Thoracic aorta (tissue), 2 donors: ENCODE data around the gene NFS1. TPM values are rescaled to one million over a fixed set of nuclear protein-coding genes. Genes with fewer than 3 reads are reported as not detected.
"Not testable (repeated sequence)": the region's sequence is repeated elsewhere in the genome, so short reads cannot be mapped to it uniquely, and the experiment has no call there.

ENCODE experiments used
- ATAC-seq: fragments of 150-250 bp; one replicate; pipeline ENCODE4 v1.8.0; 2017; ENCODE audit warnings: low read depth; ENCODE audit not compliant: insufficient number of reproducible peaks, low FRiP score
- DNase-seq: peaks from one replicate; pipeline ENCODE4 v3.0.0-alpha.2; 2020; ENCODE audit warnings: low spot score
- H3K27ac ChIP-seq, 2 donors: fragments of 200-600 bp; sonication (generic); 1 replicate in 1 of 2; 2 replicates in 1 of 2; pipeline ENCODE4 v1.5.1; 2016; ENCODE audit warnings: mild to moderate bottlenecking in 2 of 2, moderate library complexity in 2 of 2
- H3K27me3 ChIP-seq: fragments of 200-600 bp; sonication (generic); replicated peaks from 2 replicates; pipeline ENCODE4 v1.6.0; 2016; ENCODE audit warnings: mild to moderate bottlenecking; ENCODE audit not compliant: insufficient read depth
- H3K36me3 ChIP-seq: fragments of 200-600 bp; sonication (generic); one replicate; pipeline ENCODE4 v1.5.1; 2016
- H3K4me1 ChIP-seq, 2 donors: fragments of 200-600 bp; sonication (generic); 1 replicate in 1 of 2; 2 replicates in 1 of 2; pipeline versions ENCODE4 v1.5.1 to v1.6.0; 2016; ENCODE audit warnings: low read depth in 2 of 2, mild to moderate bottlenecking in 1 of 2; ENCODE audit not compliant: control insufficient read depth in 1 of 2
- H3K4me3 ChIP-seq: fragments of 200-600 bp; sonication (generic); 2 replicates; pipeline ENCODE4 v1.5.1; 2016; ENCODE audit warnings: mild to moderate bottlenecking
- H3K9me3 ChIP-seq: fragments of 200-600 bp; sonication (generic); 2 replicates; pipeline ENCODE4 v1.5.1; 2016
- CTCF ChIP-seq: fragments of 200-600 bp; sonication (generic); IDR thresholded peaks from one replicate; pipeline ENCODE4 v1.5.1; 2019; ENCODE audit warnings: antibody characterized with exemption
- total RNA-seq, 2 donors: library from RNA; depleted of rRNA; stranded (reverse); fragments of >200 nt; gene quantifications; one replicate each; pipeline versions ENCODE4 v1.1.0 to v1.2.3, GENCODE V29; 2016

Gene NFS1
- total RNA-seq, 2 donors from 2014 or later: 11.5 to 19.4 TPM

GRCh38 chr20:35716330-35716729, 17.2 kb upstream of the NFS1 start:
- H3K27ac ChIP-seq: no peak overlapping the region
- ATAC-seq (no peak), DNase-seq (no peak)
- no peaks in the 10 kb centered on the region for H3K9me3 ChIP-seq
- no peaks in the 10 kb centered on the region for H3K27me3 ChIP-seq
- no peak for TF ChIP-seq CTCF
- peaks cover 87% of the 10 kb centered on the region for H3K36me3 ChIP-seq
- H3K4me3 ChIP-seq: no peak overlapping the region
- H3K4me1 ChIP-seq: peaks cover 0 to 7% of the 10 kb centered on the region in 2 donors

GRCh38 chr20:35715652-35716051, 16.5 kb upstream of the NFS1 start:
- Histone ChIP-seq H3K27ac (no peak overlapping the region), H3K27me3 (no peaks in the 10 kb centered on the region), H3K4me3 (no peak overlapping the region), H3K9me3 (no peaks in the 10 kb centered on the region), H3K36me3 (peaks cover 85% of the 10 kb centered on the region), H3K4me1 (peaks cover 0 to 12% of the 10 kb centered on the region in 2 donors)
- DNase-seq (no peak), ATAC-seq (no peak)
- no peak for TF ChIP-seq CTCF

- H3K36me3 ChIP-seq: peaks cover 70% of the 10 kb centered on the region
- H3K4me1 ChIP-seq: peaks cover 0 to 27% of the 10 kb centered on the region in 2 donors
- ATAC-seq: no peak
Observed at GRCh38 chr20:35714127-35714526, 15.0 kb upstream of the NFS1 start.

GRCh38 chr20:35713120-35713519, 14.0 kb upstream of the NFS1 start:
- Histone ChIP-seq H3K36me3 (peaks cover 62% of the 10 kb centered on the region), H3K4me1 (peaks cover 0 to 32% of the 10 kb centered on the region in 2 donors)
- H3K4me3 ChIP-seq, DNase-seq, H3K27ac ChIP-seq, ATAC-seq, H3K27me3 ChIP-seq, H3K9me3 ChIP-seq: not testable (repeated sequence)

More at GRCh38 chr20:35714127-35714526, 15.0 kb upstream of the NFS1 start:
- Histone ChIP-seq H3K27me3 (no peaks in the 10 kb centered on the region), H3K27ac (no peak overlapping the region), H3K9me3 (no peaks in the 10 kb centered on the region), H3K4me3 (no peak overlapping the region)
- no peak for TF ChIP-seq CTCF
- DNase-seq: no peak

- no peak for TF ChIP-seq CTCF
- Histone ChIP-seq H3K4me3 (no peak overlapping the region), H3K9me3 (no peaks in the 10 kb centered on the region), H3K4me1 (peaks cover 0 to 28% of the 10 kb centered on the region in 2 donors), H3K27ac (no peak overlapping the region), H3K36me3 (peaks cover 49% of the 10 kb centered on the region), H3K27me3 (no peaks in the 10 kb centered on the region)
- ATAC-seq (no peak), DNase-seq (no peak)
Observed at GRCh38 chr20:35711588-35712209, 12.5 kb upstream of the NFS1 start.
